SW 1271 (cell line): Measurements from ENCODE around the gene TTC23L.

Experiments
- DNase-seq, 2 experiments: peaks; one replicate each; lab custom pipeline; 2025; lab: John Stamatoyannopoulos, UW

Gene TTC23L

GRCh38 chr5:34833976-34834793, 4.8 kb upstream of the TTC23L start:
- no peak for DNase-seq

- DNase-seq, result no peak
Measured at GRCh38 chr5:34834794-34835089, 4.2 kb upstream of the TTC23L start.

DNA sequence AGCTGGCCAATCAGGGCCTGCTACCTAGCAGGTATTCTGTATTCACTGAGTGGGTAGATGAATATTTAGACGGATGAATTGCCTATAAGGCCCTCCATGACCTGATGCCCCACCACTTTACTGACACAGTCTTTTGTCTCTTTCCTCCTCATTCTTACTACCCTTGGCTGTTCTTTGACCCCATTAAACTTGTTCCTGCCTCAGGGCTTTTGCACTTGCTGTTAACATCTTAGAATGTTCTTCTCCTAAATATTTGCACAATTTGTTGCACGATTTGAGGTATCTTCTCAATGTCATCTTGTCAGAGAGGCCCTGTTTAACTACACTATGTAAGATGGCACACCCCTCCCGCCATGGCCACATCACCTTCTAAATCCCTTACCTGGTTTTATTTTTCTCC, 3.3 kb upstream of the TTC23L start:
- no peak for DNase-seq

DNA sequence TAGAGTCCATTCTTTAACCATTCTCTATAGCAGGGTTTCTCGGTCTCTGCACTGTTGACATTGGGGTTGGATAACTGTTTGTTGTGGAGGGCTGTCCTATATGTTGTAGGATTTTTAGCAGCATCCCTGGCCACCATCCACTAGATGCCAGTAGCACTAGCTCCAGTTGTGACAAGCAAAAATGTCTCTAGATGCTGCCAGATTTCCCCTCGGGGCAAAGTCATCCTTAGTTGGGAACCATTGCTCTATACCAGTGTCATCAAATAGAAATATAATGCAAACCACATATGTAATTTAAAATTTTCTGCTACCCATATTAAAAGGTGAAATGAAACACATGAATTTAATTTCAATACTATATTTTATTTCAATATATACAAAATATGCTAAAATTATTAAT, 2.9 kb downstream of the TTC23L start:
- no peak for DNase-seq

DNA sequence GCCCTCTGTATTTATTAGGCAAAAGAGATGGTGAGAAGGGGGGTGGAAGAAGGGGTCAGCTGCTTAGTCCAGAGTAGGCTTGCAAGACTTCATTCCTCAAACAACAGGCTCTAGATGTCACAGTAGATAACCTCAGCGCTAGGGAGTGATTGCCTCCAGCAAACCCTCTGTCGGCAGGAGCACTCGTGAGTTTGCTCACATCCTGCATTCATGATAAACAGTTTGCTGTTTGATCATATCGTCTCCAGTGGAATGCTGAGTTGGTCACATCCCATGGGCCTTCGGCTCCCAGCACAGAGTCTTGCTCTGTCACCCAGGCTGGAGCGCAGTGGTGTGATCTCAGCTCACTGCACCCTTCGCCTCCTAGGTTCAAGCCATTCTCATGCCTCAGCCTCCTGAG, 3.6 kb downstream of the TTC23L start:
- no peak for DNase-seq

- DNase-seq, result no peak
Measured at GRCh38 chr5:34843497-34843896, 4.5 kb downstream of the TTC23L start.

- no peak for DNase-seq
Measured at GRCh38 chr5:34844106-34844505, 5.1 kb downstream of the TTC23L start.

DNA sequence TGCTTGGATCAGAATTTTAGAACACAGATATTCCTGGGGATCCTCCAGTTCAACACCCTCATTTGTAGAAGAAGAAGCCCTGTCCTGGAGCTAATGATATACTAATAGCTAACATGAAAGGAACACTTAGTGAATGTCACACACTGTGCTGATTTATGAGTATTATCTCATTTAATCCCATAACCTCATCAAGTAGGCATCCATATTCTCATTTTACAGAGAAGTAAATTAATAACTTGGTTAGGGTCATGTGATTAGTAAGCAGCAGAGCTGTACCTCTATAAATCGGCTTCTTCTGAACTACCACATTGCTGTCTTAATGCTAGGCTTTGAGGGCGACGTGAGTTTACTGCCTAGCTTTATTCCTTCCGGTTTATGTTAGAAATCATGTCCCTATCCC, 6.0 kb downstream of the TTC23L start:
- DNase-seq, result no peak

- DNase-seq, result no peak
Measured at GRCh38 chr5:34847056-34847455, 8.1 kb downstream of the TTC23L start.

GRCh38 chr5:34847552-34847951, 8.6 kb downstream of the TTC23L start:
- DNase-seq, result no peak

GRCh38 chr5:34848230-34848629, 9.3 kb downstream of the TTC23L start:
- no peak for DNase-seq

DNA sequence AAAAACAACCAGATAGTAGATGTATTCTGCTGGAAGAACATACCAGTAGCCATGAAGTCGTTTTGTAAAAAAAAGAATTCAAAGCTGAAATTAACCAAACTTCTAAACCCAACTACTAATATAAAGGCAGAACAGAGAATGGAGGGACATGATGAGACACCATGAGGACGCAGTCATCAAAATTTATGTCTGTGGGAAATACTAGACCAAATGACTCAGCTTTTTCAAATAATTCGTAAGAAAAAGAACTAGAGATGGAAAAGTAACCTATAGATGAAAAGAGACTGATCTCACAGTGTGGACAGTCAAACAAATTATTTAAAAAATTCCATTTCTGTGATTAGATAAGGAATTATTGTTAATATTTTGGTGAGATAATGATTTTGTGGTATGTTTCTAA, 10.3 kb downstream of the TTC23L start:
- no peak for DNase-seq

DNA sequence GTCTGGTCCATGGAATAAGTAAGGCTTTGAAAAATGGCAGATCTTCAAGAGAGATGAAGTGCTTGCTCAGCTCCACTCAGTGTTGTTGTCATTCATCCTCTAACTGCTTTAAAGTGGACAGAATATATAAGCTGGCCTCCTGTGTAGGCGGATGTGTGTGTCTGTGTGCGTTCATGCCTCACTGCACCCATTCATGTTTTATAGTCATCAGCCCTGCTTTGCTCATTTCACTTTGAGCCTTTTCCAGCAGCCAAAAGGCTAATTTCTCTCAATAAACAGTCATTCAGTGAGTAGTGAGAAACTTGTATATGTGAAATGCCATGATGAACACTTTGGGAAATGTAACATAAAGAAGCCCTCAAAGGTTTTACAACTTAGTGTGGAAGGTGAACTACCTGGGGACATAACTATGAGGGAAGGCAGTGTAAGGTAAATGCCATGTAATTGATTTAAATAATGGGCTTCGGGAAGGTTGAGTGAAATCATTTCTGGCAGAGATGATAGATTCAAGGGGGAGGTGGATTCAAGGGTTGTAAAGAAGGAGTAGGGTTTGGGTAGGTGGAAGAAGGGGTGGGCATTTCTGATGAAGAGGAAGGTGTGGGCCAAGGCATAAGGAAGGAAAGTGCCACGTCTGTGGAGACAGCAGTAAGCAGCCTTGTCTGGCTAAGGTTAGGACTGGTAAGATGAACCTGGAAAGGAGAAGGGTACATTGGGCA, 15.7 kb downstream of the TTC23L start:
- no peak for DNase-seq

GRCh38 chr5:34857161-34857560, 18.2 kb downstream of the TTC23L start:
- no peak for DNase-seq

DNA sequence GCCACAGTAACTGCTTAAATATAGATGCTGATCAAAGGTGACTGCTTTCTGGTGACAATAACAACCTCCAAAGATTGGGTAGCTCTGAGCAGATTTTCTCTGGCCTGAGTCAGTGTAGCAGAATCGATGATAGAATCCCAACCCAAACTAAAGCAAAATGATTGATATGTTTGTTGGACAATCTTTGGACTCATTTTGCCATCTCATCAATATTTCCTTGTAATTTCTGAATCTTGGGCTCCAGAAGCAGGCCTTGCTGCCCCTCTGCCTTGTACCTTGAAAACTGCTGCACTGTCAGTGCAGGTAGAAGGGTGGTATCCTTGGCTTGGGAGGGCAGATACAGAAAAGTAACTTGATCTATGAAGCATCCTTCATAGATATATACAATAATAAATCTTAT, 18.9 kb downstream of the TTC23L start:
- DNase-seq, result no peak

DNA sequence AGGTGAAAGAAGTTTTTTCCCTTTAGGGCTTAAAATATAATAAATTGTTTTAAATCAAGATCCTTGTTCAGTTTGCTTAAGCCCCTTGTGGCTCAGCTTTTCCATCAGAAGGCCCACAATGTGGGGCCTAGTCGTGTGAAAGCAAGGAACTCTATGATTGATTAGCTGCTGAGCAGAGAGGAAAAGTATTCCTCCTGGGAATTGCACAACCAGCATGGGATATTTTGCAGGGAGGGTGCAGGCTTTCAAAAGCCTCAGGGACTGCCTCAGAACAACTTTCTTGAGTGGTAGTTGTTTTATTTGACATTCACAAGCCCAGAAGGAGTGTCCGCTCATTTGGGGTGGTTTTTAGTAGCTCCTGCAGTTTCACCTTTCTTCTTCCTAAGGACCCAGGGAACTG, 19.8 kb downstream of the TTC23L start:
- DNase-seq, result no peak

DNA sequence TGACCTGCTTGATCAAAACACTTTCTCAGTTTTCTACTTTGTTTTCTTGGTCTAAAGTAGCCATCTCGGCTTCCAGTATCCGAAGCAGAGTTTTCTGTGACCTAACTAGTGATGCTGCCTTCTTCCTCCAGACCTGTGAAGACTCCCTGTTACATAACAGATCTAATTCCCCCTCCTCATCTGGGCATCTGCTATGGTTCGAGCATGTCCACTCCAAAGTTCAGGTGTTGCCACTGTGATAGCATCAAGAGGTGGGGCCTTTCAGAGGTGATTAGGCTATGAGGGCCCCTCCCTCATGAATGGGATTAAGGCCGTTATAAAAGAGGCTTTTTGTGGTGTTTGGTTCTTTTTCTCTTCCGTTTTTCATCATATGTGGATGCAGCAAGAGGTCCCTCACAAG, 20.3 kb downstream of the TTC23L start:
- DNase-seq, result no peak

DNA sequence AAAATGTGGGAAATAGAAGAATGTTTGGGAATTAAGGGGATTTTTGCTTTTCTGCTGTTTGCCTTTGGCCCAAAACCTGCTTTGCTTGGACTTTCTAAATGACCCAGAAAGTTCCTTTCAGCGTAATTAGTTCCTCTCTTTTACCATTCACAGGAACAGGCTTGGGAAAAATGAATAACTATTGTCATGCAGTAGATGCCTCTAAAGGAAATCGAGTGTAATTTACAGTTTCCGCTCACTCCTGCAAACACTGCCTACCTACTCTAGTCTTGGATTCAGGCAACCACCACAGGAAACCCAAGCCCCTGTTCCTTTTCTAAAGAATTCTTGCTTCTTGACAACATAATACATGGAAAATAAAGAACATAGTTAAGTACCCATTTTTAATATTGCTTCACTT, 25.0 kb downstream of the TTC23L start:
- DNase-seq, result no peak

DNA sequence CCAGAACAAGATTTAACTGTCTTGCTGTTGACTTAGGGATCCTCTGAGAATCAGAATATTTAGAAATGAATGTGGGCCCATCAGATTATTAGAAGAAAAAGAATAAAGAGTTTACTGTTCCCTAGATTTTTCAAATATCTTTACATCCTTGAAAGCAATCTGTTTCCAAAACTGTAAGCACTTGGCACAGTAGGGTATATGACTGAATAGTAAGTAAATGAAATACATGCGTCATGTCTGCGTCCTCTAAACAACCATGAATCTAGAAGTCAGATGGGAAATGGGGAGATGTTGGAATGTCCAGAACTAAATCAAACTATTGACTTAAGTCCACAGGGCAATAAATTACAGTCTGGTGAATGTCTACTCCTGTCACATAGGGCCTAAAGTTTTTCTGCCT, 26.1 kb downstream of the TTC23L start:
- no peak for DNase-seq

GRCh38 chr5:34866989-34867471, 28.1 kb downstream of the TTC23L start:
- DNase-seq, result no peak

DNA sequence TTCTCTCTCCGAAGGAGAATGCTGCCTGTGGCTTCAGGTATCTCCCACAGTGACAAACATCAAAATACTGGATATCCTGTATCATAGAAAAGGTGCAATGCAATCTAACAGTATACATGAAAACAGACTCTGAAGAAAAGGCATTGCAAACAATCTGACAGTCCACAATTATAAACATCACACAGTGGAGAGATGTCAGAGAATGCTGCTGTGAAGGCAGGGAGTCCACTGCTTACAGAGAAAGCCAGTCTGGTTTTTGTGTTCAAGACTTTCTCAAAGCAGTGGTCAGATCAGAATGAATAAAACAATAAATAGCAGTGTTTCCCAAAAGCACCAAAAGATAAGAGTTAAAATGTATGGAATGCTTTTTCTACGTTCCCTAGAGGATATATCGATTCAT, 28.7 kb downstream of the TTC23L start:
- DNase-seq, result no peak

DNA sequence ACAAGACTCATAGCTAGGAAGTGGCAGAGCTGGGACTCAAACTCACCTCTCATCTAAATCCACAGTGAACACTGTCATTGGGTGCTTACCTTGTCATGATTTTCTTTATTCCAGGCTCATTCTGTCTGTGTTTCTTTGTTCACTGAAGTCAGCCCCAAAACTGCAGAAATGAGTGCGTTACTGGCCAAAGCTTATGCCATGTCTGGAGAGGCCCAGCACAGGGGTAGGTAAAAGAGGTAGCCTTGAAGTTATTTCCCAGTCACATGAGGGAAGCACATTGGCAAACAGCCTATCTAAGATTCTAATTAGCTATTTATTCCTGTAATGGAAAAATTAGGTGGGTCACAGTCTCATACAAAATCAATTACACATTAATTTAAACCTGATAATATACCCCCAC, 29.8 kb downstream of the TTC23L start:
- no peak for DNase-seq

DNA sequence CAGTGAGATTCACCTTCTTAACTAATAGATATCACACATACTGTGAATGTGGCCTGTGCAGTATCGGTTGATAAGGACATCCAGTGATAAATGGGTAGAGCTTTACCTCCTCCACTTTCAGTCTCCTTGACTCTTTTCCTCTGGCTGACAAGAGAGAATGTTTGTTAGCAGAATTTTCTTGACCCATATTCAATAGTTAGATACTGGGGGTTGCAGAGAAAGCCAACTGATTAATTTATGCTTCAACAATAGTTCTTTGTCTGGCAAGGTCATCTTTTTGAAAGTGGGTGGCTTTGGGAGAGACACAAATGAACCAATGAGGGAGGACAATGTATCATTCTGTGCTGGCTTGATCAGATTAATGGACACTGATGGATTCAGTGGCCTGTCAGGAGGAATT, 30.3 kb downstream of the TTC23L start:
- no peak for DNase-seq

DNA sequence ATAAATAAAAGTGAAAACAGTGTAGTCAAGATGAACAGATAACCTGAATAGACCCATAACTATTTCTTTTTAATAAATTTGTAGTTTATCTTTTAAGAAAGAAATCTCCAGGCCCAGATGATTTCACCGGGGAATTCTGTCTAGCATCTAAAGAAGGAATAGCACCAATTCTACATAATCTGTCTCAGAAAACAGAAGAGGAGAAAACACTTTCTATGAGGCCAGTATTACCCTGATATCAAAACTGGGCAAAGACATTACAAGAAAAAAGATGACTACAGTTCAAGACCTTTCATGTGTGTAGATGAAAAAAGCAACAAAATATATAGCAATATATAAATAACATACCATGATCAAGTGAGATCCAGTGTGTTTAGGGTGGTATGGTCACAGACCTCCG, 31.4 kb downstream of the TTC23L start:
- no peak for DNase-seq
